RWPE1 (cell line): ENCODE data around the gene SZT2.
A peak's percentile ranks its signal among the peaks of the same experiment; 100 is the strongest.

Experiments used
- CTCF ChIA-PET: fragments of 350-600 bp; sonication (Branson Sonifier 250); formaldehyde crosslinking; extraction: SDS; loops from one replicate; lab custom pipeline; 2021; lab: Yijun Ruan, JAX
- POLR2A ChIA-PET: fragments of 400-600 bp; formaldehyde crosslinking; extraction: SDS; loops from one replicate; lab custom pipeline; 2020; ENCODE audit warnings: antibody characterized with exemption; ENCODE audit not compliant: low non-redundant PET; lab: Yijun Ruan, JAX
- DNase-seq: peaks from one replicate; pipeline ENCODE4 v3.0.0; 2012; ENCODE audit warnings: low spot score
- H3K27ac ChIP-seq: fragments of 450-650 bp; 2 replicates; pipeline ENCODE4 v1.5.1; 2017
- TF ChIP-seq, protein P1 (sequence below): fragments of 450-650 bp; conservative IDR thresholded peaks from 2 replicates; pipeline ENCODE4 v1.5.1; 2017; ENCODE audit warnings: low read depth, mild to moderate bottlenecking

Gene SZT2

GRCh38 chr1:43348809-43349593 lies 40.7 kb upstream of the SZT2 start:
- CTCF ChIA-PET: interaction anchor here (0.7 to 0.9 kb wide), 3 partner anchors 63 to 122 kb away, joined by 3 to 5 read pairs (median 4); partner anchors contain the start of gene C1orf210
- TF ChIP-seq, protein P1, sequence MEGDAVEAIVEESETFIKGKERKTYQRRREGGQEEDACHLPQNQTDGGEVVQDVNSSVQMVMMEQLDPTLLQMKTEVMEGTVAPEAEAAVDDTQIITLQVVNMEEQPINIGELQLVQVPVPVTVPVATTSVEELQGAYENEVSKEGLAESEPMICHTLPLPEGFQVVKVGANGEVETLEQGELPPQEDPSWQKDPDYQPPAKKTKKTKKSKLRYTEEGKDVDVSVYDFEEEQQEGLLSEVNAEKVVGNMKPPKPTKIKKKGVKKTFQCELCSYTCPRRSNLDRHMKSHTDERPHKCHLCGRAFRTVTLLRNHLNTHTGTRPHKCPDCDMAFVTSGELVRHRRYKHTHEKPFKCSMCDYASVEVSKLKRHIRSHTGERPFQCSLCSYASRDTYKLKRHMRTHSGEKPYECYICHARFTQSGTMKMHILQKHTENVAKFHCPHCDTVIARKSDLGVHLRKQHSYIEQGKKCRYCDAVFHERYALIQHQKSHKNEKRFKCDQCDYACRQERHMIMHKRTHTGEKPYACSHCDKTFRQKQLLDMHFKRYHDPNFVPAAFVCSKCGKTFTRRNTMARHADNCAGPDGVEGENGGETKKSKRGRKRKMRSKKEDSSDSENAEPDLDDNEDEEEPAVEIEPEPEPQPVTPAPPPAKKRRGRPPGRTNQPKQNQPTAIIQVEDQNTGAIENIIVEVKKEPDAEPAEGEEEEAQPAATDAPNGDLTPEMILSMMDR: no peak
- POLR2A ChIA-PET: no interaction called here
- peak overlapping the region; percentile 93 for H3K27ac ChIP-seq
- DNase-seq: peak; percentile 85

- CTCF ChIA-PET: interaction anchor here (0.7 kb wide), 1 partner anchor 213 kb away, joined by 4 read pairs; no protein-coding TSS in a partner anchor
- no peak for DNase-seq
- H3K27ac ChIP-seq: peak overlapping the region; percentile 93
- POLR2A ChIA-PET: no interaction called here
- TF ChIP-seq, protein P1: no peak
These were observed 39.9 kb upstream of the SZT2 start for GRCh38 chr1:43349594-43350306.

DNA sequence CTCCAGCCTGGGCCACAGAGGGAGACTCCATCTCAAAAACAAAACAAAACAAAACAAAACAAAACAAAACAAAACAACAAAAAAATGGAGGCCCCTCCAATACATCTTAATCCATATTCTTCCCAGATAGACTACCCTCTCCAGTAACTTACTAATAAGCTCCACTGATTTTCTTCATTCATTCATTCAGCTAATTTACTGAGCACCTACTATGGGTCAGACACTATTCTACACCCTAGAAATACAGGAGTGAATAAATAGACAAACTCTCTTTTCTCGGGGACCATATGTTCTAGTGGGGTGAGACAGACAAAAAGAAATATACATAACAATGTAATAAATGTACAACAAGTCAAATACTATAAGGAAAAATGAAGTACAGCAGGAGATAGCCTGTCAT lies 38.7 kb upstream of the SZT2 start:
- POLR2A ChIA-PET: no interaction called here
- TF ChIP-seq, protein P1: no peak
- no peak for DNase-seq
- CTCF ChIA-PET: no interaction called here
- no peak overlapping the region; the same call in 1 of the 2 replicates for H3K27ac ChIP-seq

- ChIA-PET POLR2A (no interaction called here), CTCF (interaction anchor here (0.6 kb wide), 1 partner anchor 82 kb away, joined by 3 read pairs; the partner anchor contains the start of gene TMEM125)
- TF ChIP-seq, protein P1: no peak
- peak overlapping the region; percentile 22; the same call in 1 of the 2 replicates for H3K27ac ChIP-seq
- no peak for DNase-seq
These were observed 38.0 kb upstream of the SZT2 start for GRCh38 chr1:43351421-43352350.

GRCh38 chr1:43352351-43352705 lies 37.4 kb upstream of the SZT2 start:
- POLR2A ChIA-PET: no interaction called here
- no peak for DNase-seq
- TF ChIP-seq, protein P1: no peak
- CTCF ChIA-PET: interaction anchor here (0.6 to 0.7 kb wide), 2 partner anchors 82 to 506 kb away, joined by 3 to 4 read pairs; partner anchors contain the start of gene TMEM125
- peak overlapping the region; percentile 22; the same call in 1 of the 2 replicates for H3K27ac ChIP-seq
